Pancreas (tissue), 10 donors: ENCODE data around the gene RBM6. TPM values are rescaled to one million over a fixed set of nuclear protein-coding genes. Genes with fewer than 3 reads are reported as not detected.

Experiments
- ATAC-seq, 4 donors: fragments of 200-7000 bp; cut with Tn5 transposase; one replicate each; pipeline versions ENCODE4 v1.8.0 to v1.9.1; 2020; ENCODE audit warnings: mild to moderate bottlenecking in 4 of 4, moderate library complexity in 4 of 4
- DNase-seq, 6 donors: peaks; one replicate each; pipeline ENCODE4 v3.0.0-alpha.2; 2020
- FAIRE-seq: peaks from 2 replicates; lab custom pipeline; 2012; peaks lifted over from hg19 to GRCh38; lab: Jason Lieb, UNC
- H3K27ac ChIP-seq, 4 donors: fragments of 200-600 bp; sonication (generic); 1 replicate in 3 of 4; 2 replicates in 1 of 4; pipeline versions ENCODE4 v1.5.0 to v1.8.0; 2020
- H3K27me3 ChIP-seq, 4 donors: fragments of 200-600 bp; one replicate each; pipeline ENCODE4 v1.8.0; 2021
- H3K36me3 ChIP-seq, 3 donors: fragments of 200-600 bp; sonication (generic) in 1 of 3; one replicate each; pipeline versions ENCODE4 v1.5.0 to v1.8.0; 2020 to 2021
- H3K4me1 ChIP-seq, 3 donors: fragments of 200-600 bp; one replicate each; pipeline ENCODE4 v1.8.0; 2021
- H3K4me3 ChIP-seq, 4 donors: fragments of 200-600 bp; sonication (generic) in 2 of 4; one replicate each; pipeline versions ENCODE4 v1.5.0 to v1.8.0; 2020 to 2021
- H3K9me3 ChIP-seq, 4 donors: fragments of 200-600 bp; one replicate each; pipeline ENCODE4 v1.8.0; 2021
- WGBS, 2 donors: extraction: QIAGEN DNeasy Blood & Tissue Kit; methylation state at CpG; one replicate each; pipeline ENCODE4 v1.1.7; 2013; 5-methylcytosine and 5-hydroxymethylcytosine counted together
- intact Hi-C, 3 donors: fragments of 100-400 bp; cut with DNase I; formaldehyde crosslinking; loops; one replicate each; pipeline versions ENCODE4 v1.11.1 to v1.14.2; 2022
- polyA plus RNA-seq, 2 donors: library from polyadenylated mRNA; stranded (reverse); fragments of 200-250 nt; gene quantifications; one replicate each; pipeline ENCODE4 v1.2.3, GENCODE V29; 2013
- total RNA-seq, 6 donors: library from RNA; stranded (reverse); fragmentation: NEBNext Ultra II Directional in 4 of 6; extraction: Animal tissue kit (Norgen Biotek cat#: 25700) in 4 of 6; gene quantifications; one replicate each; pipeline versions ENCODE4 v1.2.1 to v1.2.4, GENCODE V29; 2021 to 2023
- TF ChIP-seq, protein P1 (sequence below), 4 donors: fragments of 200-600 bp; sonication (generic) in 3 of 4; IDR thresholded peaks; one replicate each; pipeline versions ENCODE4 v1.5.0 to v1.8.0; 2021; ENCODE audit warnings: antibody characterized with exemption in 4 of 4
- donor health status: healthy with polysubstance abuse.
- donor health status: DM: no; HTN: no; CAD: no; lungs with moderate emphysema.
- donor health status: DM: no; HTN: no; CAD: no.
- donor health status: control.
- donor health status: control.
- donor health status: Bipolar disorder and iron deficiency.
- donor health status: DM: yes; HTN: yes; CAD: no.
- donor health status: DM: no; HTN: no; CAD: no.
- donor health status: DM: no; HTN: no; CAD: no.
- donor health status: DM: yes; HTN: yes; CAD: no.

The RBM6 gene
- total and polyA plus RNA-seq, 8 donors = 24.9 to 249 (median 43.9) TPM

DNA sequence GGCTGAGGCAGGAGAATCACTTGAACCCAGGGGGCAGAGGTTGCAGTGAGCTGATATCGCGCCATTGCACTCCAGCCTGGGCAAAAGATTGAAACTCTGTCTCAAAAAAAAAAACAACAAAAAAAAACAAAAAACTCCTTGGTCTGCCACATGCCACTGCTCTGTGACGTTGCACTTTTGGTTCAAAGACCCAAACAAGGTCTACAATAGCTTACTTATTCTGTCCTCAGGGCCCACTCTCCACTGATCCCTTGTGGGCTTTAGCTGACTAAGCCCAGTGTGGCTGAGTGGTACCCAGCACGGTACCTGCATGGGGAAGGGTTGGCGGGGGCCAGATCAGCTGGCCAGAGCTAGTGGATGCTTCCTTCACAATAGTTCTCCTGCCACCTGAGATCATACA lies 12.2 kb upstream of the RBM6 start:
- H3K4me3 ChIP-seq = no peak overlapping the region
- FAIRE-seq (no peak), ATAC-seq (no peak), DNase-seq (no peak)
- intact Hi-C loops = no loop called here
- no peaks in the 10 kb centered on the region for H3K9me3 ChIP-seq
- no peak overlapping the region for H3K27ac ChIP-seq
- H3K4me1 ChIP-seq = peaks cover 0 to 7% (median 0%) of the 10 kb centered on the region in 3 donors
- no peaks in the 10 kb centered on the region for H3K36me3 ChIP-seq
- no peaks in the 10 kb centered on the region for H3K27me3 ChIP-seq
- TF ChIP-seq, protein P1, sequence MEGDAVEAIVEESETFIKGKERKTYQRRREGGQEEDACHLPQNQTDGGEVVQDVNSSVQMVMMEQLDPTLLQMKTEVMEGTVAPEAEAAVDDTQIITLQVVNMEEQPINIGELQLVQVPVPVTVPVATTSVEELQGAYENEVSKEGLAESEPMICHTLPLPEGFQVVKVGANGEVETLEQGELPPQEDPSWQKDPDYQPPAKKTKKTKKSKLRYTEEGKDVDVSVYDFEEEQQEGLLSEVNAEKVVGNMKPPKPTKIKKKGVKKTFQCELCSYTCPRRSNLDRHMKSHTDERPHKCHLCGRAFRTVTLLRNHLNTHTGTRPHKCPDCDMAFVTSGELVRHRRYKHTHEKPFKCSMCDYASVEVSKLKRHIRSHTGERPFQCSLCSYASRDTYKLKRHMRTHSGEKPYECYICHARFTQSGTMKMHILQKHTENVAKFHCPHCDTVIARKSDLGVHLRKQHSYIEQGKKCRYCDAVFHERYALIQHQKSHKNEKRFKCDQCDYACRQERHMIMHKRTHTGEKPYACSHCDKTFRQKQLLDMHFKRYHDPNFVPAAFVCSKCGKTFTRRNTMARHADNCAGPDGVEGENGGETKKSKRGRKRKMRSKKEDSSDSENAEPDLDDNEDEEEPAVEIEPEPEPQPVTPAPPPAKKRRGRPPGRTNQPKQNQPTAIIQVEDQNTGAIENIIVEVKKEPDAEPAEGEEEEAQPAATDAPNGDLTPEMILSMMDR (IDR thresholded peaks at IDR 0.05) = no peak
- WGBS, 2 donors = 91 to 93% methylated on average over 5 of the region's 5 CpGs

DNA sequence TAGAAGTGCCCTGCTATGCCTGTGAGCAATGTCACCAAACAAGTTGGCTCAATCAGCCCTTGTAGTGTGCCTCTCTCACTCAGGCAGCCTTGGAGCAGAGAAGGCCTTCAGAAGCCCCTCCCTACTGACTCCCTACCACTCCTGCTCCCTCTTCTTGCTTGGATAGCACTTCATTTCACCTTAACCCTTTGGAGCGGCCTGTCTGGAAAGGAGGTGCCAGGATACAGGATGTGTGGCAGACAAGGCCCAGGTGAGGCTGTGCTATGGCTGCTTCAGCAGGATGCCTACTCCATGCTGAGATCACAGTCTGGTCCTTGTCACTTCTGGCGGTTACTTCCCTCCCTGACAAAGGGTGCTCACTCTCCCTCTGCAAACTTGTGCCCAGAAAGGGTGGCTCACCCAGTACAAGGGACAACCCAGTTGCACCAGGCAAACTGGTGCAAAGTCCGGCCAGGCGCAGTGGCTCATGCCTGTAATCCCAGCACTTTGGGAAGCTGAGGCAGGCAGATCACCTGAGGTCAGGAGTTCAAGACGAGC lies 11.4 kb upstream of the RBM6 start:
- intact Hi-C loops = no loop called here
- 60% methylated on average over 5 of the region's 5 CpGs for WGBS, 2 donors
- H3K36me3 ChIP-seq = no peaks in the 10 kb centered on the region

DNA sequence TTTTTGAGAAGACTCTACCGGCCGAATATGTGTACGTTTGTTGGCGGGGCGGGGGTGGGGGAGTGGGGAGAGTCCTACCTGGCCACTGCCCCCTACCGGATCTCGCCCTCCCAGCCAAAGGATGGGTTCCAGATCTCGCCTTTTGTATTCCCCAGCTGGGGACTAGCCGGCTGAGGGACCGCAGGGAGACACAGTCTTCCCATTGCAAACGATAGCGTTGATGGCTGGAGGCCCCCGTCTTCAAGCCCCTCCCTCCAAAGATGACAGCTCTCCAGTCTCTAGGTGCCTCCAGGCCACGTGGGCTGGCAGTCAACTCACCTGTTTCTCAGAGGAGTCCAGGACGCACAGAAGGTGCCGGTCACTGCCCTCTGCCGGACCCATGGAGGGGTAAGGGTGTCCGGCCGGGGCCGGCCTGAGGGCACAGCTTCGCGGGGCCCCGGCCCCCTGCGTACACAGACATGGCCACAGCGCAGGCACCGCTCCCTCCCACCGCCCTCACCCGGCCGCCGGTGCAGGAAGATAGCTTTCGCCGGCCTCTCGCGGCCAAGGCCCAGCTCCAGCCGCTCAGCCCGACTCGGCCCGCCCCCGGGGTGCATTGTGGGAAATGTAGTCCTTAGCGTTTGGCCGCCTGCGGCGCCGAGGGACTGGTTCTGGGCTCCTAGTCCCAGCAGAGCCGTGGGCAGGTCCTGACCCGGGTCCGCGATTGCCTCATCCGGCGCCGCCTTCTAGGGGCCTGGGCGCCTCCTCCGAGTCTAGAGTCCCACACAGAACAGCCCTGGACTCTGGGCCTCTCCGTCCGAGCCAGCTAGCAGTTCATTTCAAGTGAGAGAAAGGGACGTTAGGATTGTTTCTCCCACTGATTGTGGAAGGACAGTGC lies 10.4 kb upstream of the RBM6 start, which contains the start of gene MON1A:
Gene MON1A (minus strand): TSS at position 521 of the 877 bp plus-strand sequence. CDS start 16,465 bp downstream, outside the sequence.
- intact Hi-C loops = no loop called here
- no peak for FAIRE-seq
- H3K4me1 ChIP-seq = peaks cover 0 to 7% (median 0%) of the 10 kb centered on the region in 3 donors
- TF ChIP-seq, protein P1 (IDR thresholded peaks at IDR 0.05) = peak in 2 of 4 donors; percentile 6 to 21
- H3K27me3 ChIP-seq = no peaks in the 10 kb centered on the region
- 0% methylated on average over 56 of the region's 56 CpGs for WGBS, 2 donors
- peak within 1 kb of the TSS; percentile 67 to 87 (median 84) for H3K27ac ChIP-seq
- ATAC-seq = peak; percentile 96 to 98 (median 98)
- no peaks in the 10 kb centered on the region for H3K36me3 ChIP-seq
- peak; percentile 95 to 99 (median 97) for DNase-seq
- no peaks in the 10 kb centered on the region for H3K9me3 ChIP-seq
- H3K4me3 ChIP-seq = peak within 1 kb of the TSS; percentile 56 to 95 (median 78)

More for the DNA sequence above, 11.4 kb upstream of the RBM6 start:
- Histone ChIP-seq H3K4me1 (peaks cover 0 to 7% (median 0%) of the 10 kb centered on the region in 3 donors), H3K9me3 (no peaks in the 10 kb centered on the region), H3K4me3 (peak overlapping the region in 3 of 4 donors; percentile 56 to 82 (median 73)), H3K27ac (no peak overlapping the region), H3K27me3 (no peaks in the 10 kb centered on the region)
- FAIRE-seq (no peak), DNase-seq (no peak), ATAC-seq (no peak)
- TF ChIP-seq, protein P1 (IDR thresholded peaks at IDR 0.05) = no peak

DNA sequence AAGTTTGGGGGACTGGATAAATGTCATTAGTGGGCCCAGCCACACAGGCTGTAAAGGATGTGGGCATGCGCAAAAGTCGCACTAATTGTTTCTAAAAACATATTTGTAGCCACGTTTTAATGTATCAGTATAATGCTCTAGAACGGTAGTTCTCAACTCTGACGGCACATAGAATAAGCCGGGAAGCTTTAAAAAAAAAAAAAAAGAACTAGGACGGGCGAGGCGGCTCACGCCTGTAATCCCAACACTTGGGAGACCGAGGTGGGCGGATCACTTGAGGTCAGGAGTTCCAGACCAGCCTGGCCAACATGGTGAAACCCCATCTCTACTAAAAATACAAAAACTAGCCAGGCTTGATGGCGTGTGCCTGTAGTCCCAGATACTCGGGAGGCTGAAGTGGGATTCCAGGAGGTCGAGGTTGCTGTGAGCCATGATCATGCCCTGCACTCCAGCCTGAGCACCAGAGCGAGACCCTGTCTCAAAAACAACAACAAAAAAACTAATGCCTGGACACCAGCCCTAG lies 9.7 kb upstream of the RBM6 start:
- no peaks in the 10 kb centered on the region for H3K36me3 ChIP-seq
- no peaks in the 10 kb centered on the region for H3K27me3 ChIP-seq
- no peak for DNase-seq
- peak in 3 of 4 donors; percentile 0 to 8 (median 3) for ATAC-seq
- H3K4me3 ChIP-seq = peak overlapping the region; percentile 56 to 95 (median 78)
- TF ChIP-seq, protein P1 (IDR thresholded peaks at IDR 0.05) = no peak
- peaks cover 0 to 7% (median 0%) of the 10 kb centered on the region in 3 donors for H3K4me1 ChIP-seq
- WGBS, 2 donors = 24 to 26% methylated on average over 16 of the region's 16 CpGs
- peak overlapping the region; percentile 67 to 87 (median 84) for H3K27ac ChIP-seq
- intact Hi-C loops = no loop called here
- FAIRE-seq = no peak
- H3K9me3 ChIP-seq = no peaks in the 10 kb centered on the region
